GM21576 (cell line): ENCODE data around the gene TNRC18.

Source experiments
- ATAC-seq: cut with Tn5 transposase; IDR thresholded peaks from one replicate; pipeline ENCODE4 v1.9.1; 2021; ENCODE audit warnings: mild to moderate bottlenecking, moderate library complexity; ENCODE audit not compliant: unreplicated experiment

Gene TNRC18

GRCh38 chr7:5408777-5409176 is 14.9 kb downstream of the TNRC18 start:
- no peak for ATAC-seq

DNA sequence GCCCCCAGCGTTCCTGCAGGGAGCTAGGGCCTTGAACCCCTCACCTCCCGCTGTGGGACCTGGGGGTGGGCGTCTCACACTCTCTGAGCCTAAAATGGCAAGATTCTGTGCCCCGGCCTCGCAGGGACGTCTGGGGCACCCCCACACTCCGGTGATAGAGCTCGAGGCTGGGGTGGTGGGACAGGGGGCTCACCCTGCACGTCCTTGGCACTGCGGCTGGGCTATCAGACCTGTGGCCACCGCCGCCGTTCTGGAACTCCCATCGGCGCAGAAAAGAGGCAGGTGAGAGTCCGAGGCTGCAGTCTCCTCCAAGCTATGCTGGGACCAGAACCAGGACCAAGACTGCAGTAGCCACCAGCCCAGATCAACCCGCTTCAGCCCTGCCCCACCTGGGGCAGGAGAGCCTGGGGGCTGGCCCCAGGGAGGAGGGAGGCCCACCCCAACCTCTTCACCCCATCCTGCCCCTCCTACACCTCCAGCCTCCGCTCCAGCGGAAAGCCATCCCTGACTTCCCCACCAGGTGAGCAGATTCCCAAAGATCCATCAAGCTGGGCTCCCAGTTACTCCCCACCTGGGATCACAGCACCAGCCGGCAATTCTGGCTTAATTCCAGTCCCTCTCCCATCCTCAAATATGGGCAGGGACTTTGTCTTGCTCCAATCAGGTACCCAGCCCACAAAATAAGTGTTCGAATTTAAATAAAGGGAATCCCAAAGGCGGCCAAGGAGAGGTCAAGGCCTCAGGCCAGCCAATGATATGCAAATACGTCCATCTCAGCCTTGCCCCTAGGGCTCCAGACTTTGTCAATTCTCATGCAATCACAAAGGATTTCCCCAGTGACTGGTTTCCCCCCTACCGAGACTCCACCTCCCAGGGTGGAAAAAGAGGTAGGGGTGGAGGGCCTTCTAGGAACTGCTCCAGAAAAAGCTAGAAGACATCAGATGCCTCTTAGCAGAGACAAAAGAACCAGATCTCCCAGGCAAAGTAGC is 16.4 kb downstream of the TNRC18 start:
- no peak for ATAC-seq

GRCh38 chr7:5404421-5404826 is 19.2 kb downstream of the TNRC18 start:
- ATAC-seq: no peak

DNA sequence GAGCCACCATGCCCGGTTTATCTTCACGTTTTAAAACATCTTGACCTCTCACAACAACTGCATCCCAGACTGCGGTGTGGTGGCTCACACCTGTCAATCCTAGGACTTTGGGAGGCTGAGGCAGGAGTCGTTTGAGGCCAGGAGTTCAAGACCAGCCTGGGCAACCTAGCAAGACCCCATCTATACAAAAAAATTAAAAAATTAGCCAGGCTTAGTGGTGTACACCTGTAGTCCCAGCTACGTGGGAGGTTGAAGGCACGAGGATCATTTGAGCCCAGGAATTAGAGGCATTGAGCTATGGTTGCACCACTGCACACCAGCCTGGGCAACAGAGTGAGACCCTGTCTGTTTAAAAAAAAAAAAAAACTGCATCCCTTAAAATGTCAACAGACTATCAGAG is 20.2 kb downstream of the TNRC18 start:
- no peak for ATAC-seq

DNA sequence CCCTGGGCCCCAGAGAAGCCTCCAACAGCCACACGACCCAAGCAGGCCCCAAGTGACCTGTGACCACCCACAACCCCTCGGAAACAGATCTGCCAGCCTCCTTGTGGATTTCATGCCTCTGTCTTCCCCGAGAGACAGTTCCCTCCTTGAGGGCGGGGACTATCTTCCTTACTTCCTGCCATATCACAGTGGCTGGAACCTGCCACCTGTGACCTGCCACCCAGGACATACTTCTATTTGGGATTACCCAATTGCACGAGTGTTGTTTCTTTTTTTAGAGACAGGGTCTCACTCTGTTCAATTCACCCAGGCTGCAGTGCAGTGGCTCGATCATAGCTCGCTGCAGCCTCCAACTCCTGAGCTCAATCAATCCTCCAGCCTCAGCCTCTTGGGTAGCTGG is 25.9 kb downstream of the TNRC18 start:
- ATAC-seq: peak; percentile 2

- ATAC-seq: peak; percentile 78
These were observed 26.5 kb downstream of the TNRC18 start for GRCh38 chr7:5396999-5397663.

GRCh38 chr7:5396542-5396941 is 27.1 kb downstream of the TNRC18 start:
- ATAC-seq: peak; percentile 51

DNA sequence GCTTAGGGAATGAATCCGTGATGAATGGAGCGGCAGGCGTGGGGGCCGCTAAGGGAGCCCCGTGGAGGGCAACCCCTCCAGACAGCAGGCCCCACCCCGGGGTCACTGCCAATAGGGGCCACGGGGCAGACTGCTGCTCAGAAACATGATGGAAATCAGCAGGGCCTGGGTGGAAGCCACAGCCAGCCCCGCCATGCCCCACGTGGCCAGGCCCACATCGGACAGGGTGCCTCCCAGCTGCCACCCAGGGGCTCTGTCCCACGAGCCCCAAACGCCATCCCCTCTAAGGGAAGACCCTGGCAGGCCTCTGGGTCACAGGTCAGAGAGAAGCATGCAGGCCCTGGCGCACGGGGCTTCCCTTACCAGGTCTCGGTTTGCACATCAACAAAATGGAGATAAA is 28.4 kb downstream of the TNRC18 start:
- no peak for ATAC-seq

DNA sequence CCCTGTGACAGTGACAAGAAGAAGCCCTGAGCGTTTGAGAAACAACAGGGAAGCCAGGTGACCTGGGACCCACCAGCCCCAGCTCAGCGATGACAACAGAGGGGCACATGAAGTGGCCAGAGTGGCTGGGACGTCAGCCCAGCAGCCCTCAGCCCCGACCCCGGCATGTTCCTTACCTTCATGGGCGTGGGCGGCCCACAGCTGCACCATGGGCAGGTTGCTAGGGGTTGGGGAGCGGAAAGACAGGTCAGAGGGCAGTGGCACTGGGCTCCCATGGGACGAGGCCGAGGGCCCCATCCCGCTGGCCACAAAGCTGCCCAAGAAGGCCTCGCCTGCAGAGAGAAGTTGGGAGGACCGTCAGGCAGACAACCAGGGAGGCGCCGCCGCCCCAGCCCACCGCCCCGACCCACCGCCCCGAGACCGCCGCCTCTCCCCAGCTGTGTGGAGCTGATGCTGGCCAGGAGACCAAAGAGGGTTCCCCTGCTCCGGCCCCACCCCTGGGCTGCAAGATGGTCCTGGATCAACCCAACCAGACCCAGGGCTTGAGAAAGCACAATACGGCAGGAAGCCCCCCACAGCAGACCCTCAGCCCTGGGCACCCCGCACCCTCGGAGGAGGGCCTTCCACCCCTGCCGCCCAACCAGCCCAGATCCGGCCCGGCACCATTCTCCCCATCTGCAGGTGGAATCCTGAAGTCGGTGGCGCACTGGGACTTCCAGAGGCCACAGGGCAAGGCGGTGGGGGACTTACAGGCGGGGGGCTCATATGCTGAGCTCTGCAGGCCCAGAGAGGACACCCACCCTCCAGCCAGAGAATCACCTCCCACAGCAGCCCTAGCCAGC is 29.1 kb downstream of the TNRC18 start:
- no peak for ATAC-seq

DNA sequence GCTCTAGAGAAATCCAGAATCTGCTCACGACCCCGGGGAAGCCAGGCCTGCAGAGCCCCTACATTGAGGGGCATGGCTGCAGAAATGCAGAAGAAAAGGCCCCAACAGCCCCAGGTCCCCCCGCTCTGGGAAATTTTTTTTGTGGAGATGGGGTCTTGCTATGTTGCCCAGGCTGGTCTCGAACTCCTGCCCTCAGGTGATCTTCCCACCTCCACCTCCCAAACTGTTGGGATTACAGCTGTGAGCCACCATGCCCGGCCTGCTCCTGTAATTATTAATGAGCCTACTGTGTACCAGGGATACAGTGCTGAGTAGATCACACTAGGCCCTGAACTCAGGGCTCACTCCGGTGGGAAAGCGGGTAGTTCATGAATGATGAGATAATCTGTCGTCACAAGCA is 29.9 kb downstream of the TNRC18 start:
- no peak for ATAC-seq

DNA sequence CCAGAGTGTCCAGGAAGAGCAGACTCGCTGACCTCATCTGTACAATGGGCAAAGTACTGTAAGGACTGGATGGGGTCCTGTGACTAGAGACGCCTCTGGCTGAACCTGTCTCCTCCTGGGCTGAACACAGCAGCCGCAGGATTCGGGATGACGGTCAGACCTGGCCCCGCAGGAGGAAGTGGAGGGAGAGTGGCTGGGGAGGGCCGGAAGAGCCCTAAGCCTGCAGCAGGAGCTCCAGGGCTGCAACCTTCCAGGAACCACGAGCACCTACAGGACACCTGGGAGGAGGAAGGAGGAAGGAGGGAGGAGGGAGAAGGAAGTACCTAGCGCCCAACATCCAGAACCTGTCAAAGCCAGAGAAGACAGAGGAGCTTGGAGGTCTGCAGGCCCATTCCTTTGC is 30.3 kb downstream of the TNRC18 start:
- no peak for ATAC-seq

DNA sequence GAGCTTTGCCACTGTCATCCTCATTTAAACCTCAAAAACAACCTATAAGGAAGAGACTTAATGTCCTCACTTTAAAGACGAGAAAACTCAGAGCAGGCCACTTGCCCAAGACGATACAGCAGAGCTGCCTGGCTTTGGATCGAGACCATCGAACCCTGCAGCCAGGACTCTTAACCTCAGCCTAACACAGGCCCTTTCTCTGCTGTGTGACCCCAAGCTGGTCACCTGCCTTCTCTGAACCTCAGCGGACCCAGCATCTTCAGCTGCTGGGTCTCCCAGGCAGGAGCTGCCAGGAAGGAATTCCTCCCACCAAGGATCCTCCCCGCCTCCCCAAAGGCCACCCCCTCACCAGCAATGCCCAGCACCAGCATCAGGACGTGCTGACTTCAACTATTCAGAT is 32.7 kb downstream of the TNRC18 start:
- no peak for ATAC-seq

DNA sequence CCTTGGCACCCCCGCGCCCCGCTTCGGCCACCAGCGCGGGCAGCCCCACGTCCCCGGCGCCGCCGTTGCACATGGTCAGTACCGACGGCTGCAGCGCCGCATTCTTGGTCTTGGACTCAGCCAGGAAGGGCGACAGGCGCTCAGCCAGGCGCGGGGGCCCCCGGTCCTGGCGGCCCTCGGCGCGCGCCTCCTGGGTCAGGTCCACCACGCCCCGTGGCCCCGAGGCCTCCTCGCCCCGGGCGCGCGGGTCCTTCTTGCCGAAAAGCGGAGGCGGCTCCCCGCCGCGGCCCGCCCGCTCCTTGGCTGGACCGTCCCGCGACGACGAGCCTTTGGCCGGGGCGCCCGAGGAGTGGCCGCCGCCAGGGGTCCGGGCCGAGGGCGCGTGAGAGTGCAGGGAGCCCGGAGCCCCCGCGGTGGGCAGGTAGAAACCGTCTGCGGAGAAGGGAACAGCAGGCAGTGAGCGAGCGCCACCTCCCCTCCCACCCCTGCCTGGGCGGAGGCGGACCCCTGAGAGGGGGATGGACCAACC is 34.7 kb downstream of the TNRC18 start:
- no peak for ATAC-seq

DNA sequence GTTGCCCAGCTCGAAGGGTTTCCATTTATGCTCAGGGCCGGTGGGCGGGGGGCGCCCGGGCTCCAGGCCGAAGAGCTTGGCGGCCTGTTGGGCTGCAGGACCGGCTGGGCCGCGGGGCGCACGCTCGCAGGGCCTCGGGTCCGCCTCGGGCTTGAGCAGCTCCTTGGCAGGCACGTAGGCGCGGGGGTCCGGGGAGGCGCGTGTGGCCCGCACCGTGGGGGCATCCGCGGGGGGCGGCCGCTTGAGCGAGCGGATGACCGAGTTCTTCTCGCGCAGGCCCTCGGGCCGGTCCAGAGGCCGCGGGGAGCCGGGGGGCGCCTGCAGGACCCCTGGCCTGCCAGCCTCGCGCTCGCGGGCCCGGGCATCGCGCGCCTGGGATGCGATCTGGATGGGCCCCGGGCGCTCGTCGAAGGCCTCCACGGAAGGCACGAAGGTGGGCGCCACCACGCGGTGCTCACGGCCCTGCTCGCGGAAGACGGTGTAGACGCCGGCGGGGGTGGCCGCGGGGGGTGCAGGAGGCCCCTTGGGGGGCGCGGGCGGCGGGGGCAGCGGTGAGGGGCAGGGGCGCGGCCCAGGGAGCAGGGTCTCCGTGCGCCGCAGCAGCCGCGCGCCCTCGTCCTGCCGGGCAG is 35.2 kb downstream of the TNRC18 start:
- no peak for ATAC-seq

- no peak for ATAC-seq
These were observed 35.9 kb downstream of the TNRC18 start for GRCh38 chr7:5387711-5388245.

GRCh38 chr7:5384618-5385017 is 39.0 kb downstream of the TNRC18 start:
- no peak for ATAC-seq

- ATAC-seq: no peak
These were observed 40.1 kb downstream of the TNRC18 start for GRCh38 chr7:5383314-5384098.

DNA sequence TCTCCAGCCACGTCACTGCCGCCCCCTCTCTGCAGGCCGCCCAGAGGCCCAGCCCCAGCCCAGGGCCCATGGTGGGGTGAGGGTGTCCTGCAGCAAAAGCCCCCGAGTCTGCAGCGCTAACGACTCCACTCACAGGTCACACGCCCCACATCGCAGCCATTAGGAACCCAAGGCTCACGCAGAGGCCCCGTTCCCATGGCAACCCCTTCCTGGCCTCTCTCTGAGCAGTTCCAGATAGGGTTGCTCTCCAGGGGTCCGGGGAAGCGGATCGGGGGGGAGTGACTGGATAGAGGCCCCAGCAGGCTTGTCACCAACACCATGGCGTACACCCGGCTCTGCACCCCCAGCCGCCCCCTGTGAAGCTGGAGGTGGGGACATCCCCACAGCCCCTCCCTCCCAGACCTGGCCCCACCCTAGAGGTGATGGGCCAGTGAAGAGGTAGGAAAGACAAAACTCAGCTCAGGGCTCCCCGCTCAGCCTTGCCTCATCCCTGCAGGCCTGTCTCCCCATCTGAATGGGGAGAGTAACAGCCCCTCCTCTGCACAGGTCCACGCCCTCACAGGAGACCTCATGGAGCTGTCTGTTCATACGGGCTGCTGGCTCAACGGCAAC is 41.2 kb downstream of the TNRC18 start:
- no peak for ATAC-seq
